GM21381 (cell line): Measurements from ENCODE around the gene VRK2.
"Not testable (repeated sequence)": the region's sequence is repeated elsewhere in the genome, so short reads cannot be mapped to it uniquely, and the experiment has no call there.

Source experiments
- ATAC-seq: cut with Tn5 transposase; IDR thresholded peaks from one replicate; pipeline ENCODE4 v1.9.1; 2021; ENCODE audit warnings: mild to moderate bottlenecking, moderate library complexity; ENCODE audit not compliant: unreplicated experiment

The VRK2 gene

GRCh38 chr2:58106896-58107295, 60.3 kb downstream of the VRK2 start:
- ATAC-seq, result no peak

GRCh38 chr2:58107803-58108710, 61.5 kb downstream of the VRK2 start:
- ATAC-seq, result no peak

- ATAC-seq, result no peak
Measured at GRCh38 chr2:58109481-58109880, 62.9 kb downstream of the VRK2 start.

- no peak for ATAC-seq
Measured at GRCh38 chr2:58110765-58111164, 64.2 kb downstream of the VRK2 start.

- not testable (repeated sequence) for ATAC-seq
Measured at GRCh38 chr2:58113563-58113962, 67.0 kb downstream of the VRK2 start.

- no peak for ATAC-seq
Measured at GRCh38 chr2:58120626-58121229, 74.1 kb downstream of the VRK2 start.

GRCh38 chr2:58122040-58122439, 75.4 kb downstream of the VRK2 start:
- ATAC-seq, result no peak

- ATAC-seq, result no peak
Measured at GRCh38 chr2:58122540-58122939, 75.9 kb downstream of the VRK2 start.

- ATAC-seq, result no peak
Measured at GRCh38 chr2:58127111-58127510, 80.5 kb downstream of the VRK2 start.

GRCh38 chr2:58130238-58130637, 83.6 kb downstream of the VRK2 start:
- no peak for ATAC-seq

GRCh38 chr2:58131191-58132011, 84.8 kb downstream of the VRK2 start:
- no peak for ATAC-seq

- ATAC-seq, result no peak
Measured at GRCh38 chr2:58133395-58133794, 86.8 kb downstream of the VRK2 start.

GRCh38 chr2:58135861-58136260, 89.3 kb downstream of the VRK2 start:
- no peak for ATAC-seq

- no peak for ATAC-seq
Measured at GRCh38 chr2:58137221-58137620, 90.6 kb downstream of the VRK2 start.

- no peak for ATAC-seq
Measured at GRCh38 chr2:58137856-58138255, 91.2 kb downstream of the VRK2 start.

GRCh38 chr2:58138396-58139030, 91.9 kb downstream of the VRK2 start:
- no peak for ATAC-seq

- ATAC-seq, result no peak
Measured at GRCh38 chr2:58140508-58141072, 94.0 kb downstream of the VRK2 start.

GRCh38 chr2:58145769-58146168, 99.2 kb downstream of the VRK2 start:
- not testable (repeated sequence) for ATAC-seq

GRCh38 chr2:58146707-58147106, 100.1 kb downstream of the VRK2 start:
- ATAC-seq, result no peak

- ATAC-seq, result no peak
Measured at GRCh38 chr2:58155160-58155778, 108.7 kb downstream of the VRK2 start.
